ENCODE data around the gene FMC1.

Gene FMC1

DNA sequence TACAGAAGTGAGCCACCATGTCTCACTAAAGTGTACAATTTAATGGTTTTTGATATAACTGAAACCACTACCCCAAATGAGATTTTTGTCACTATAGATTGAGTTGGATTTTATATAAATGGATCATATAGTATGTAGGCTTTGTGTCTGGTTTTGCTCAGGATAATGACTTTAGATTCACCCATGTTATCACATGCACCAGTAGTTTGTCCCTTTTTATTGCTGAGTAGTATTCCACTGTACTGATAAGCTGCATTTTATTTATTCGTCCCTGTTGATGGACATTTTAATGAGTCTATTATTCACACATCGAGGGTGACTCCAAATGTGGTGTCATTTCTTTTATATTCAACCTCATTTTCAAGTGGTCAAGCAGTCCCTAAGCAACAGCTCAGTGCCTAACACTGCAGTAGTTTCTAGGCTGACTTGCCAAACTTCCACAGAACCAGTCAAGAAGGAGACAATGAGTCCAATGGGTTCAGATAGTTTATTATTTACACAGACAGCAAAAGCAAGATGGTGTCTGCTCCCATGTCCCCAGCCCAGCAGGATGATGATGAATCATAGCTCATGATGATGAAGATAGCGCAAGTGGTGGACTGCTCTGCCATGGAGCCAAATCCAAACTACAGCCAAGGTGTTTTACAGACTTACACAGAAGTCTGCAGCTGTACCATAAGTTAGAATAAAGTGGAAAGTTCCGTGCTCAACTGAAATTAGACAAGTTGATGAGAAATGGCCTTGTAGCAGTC lies 6.6 kb upstream of the FMC1 start:
- H3K9me3 ChIP-seq (ENCODE audit: insufficient read depth, low read length), result no peaks in the 10 kb centered on the region; the same call in 1 of the 2 replicates
- no peaks in the 10 kb centered on the region for H4K20me1 ChIP-seq (ENCODE audit: insufficient read depth, low read length)
- no peak overlapping the region for H3K9ac ChIP-seq (ENCODE audit: low read length)
- H2AFZ ChIP-seq (ENCODE audit: low read depth, low read length), result no peak overlapping the region
- no peaks in the 10 kb centered on the region for H3K36me3 ChIP-seq (replicated peaks; ENCODE audit: low read depth, low read length)
- no peak overlapping the region for H3K4me3 ChIP-seq (ENCODE audit: low read length)
- no peak overlapping the region for H3K4me2 ChIP-seq (ENCODE audit: low read length)
- no peaks in the 10 kb centered on the region for H3K79me2 ChIP-seq (ENCODE audit: low read length)
- peaks cover 9% of the 10 kb centered on the region for H3K4me1 ChIP-seq (ENCODE audit: low read length)
- H3K27me3 ChIP-seq (ENCODE audit: low read depth, low read length), result no peaks in the 10 kb centered on the region
- TF ChIP-seq CTCF (IDR thresholded peaks at IDR 0.05; ENCODE audit: low read depth, low read length), result no peak
- no peak for TF ChIP-seq EZH2phosphoT487 (IDR thresholded peaks at IDR 0.05; ENCODE audit: low read depth)
- H3K27ac ChIP-seq (ENCODE audit: low read length), result no peak overlapping the region

DNA sequence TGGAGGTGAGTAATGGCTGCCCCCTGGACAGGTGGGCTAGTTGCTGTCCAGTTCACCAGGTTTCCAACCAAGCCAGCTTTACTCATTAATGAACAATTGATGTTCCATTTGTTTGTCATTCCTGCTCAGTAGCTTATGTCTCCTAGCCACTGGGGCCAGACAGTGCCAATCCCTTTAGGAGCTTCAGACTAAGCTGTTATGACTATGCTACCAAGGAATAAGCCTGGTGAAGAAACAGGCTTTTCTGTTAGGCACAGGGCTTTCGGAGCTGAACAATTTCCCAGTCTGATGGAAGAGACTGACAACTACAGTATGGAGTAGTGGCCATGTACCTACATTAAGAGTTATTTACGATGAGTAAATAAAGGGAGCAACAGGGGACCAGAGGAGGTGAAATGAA lies 2.1 kb upstream of the FMC1 start:
- no peaks in the 10 kb centered on the region; the same call in 1 of the 2 replicates for H3K9me3 ChIP-seq (ENCODE audit: insufficient read depth, low read length)
- peaks cover 2% of the 10 kb centered on the region for H3K36me3 ChIP-seq (replicated peaks; ENCODE audit: low read depth, low read length)
- peaks cover 26% of the 10 kb centered on the region for H3K79me2 ChIP-seq (ENCODE audit: low read length)
- no peak overlapping the region for H2AFZ ChIP-seq (ENCODE audit: low read depth, low read length)
- TF ChIP-seq EZH2phosphoT487 (IDR thresholded peaks at IDR 0.05; ENCODE audit: low read depth) (no peak), CTCF (IDR thresholded peaks at IDR 0.05; ENCODE audit: low read depth, low read length) (no peak)
- H3K4me2 ChIP-seq (ENCODE audit: low read length), result no peak overlapping the region
- no peak overlapping the region for H3K4me3 ChIP-seq (ENCODE audit: low read length)
- H4K20me1 ChIP-seq (ENCODE audit: insufficient read depth, low read length), result no peaks in the 10 kb centered on the region
- H3K27ac ChIP-seq (ENCODE audit: low read length), result no peak overlapping the region
- H3K9ac ChIP-seq (ENCODE audit: low read length), result no peak overlapping the region
- H3K27me3 ChIP-seq (ENCODE audit: low read depth, low read length), result no peaks in the 10 kb centered on the region
- 0 out of 2 replicates have a peak, but pooled peaks cover 6% of the 10 kb centered on the region for H3K4me1 ChIP-seq (ENCODE audit: low read length)

DNA sequence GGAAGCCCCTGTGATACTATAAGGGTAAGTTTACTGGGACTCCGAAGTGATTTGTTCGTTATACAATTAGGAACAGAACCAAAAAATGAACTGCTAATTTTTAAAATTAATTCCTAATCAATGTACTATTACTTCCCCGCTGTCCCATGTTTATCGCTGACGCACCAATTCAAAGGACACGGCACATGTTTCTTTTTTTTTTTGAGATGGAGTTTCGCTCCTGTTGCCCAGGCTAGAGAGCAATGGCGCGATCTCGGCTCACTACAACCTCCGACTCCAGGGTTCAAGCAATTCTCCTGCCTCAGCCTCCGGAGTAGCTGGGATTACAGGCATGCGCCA lies 1.5 kb upstream of the FMC1 start:
- Histone ChIP-seq H3K4me1 (ENCODE audit: low read length) (0 out of 2 replicates have a peak, but pooled peaks cover 6% of the 10 kb centered on the region), H3K9me3 (ENCODE audit: insufficient read depth, low read length) (no peaks in the 10 kb centered on the region; the same call in 1 of the 2 replicates), H2AFZ (ENCODE audit: low read depth, low read length) (no peak overlapping the region; the same call in 1 of the 2 replicates), H3K9ac (ENCODE audit: low read length) (no peak overlapping the region; the same call in 1 of the 2 replicates), H3K27ac (ENCODE audit: low read length) (peak overlapping the region; percentile 97), H3K4me3 (ENCODE audit: low read length) (peak overlapping the region; percentile 96), H3K79me2 (ENCODE audit: low read length) (peaks cover 29% of the 10 kb centered on the region), H3K4me2 (ENCODE audit: low read length) (peak overlapping the region; percentile 40), H4K20me1 (ENCODE audit: insufficient read depth, low read length) (no peaks in the 10 kb centered on the region), H3K27me3 (ENCODE audit: low read depth, low read length) (no peaks in the 10 kb centered on the region), H3K36me3 (replicated peaks; ENCODE audit: low read depth, low read length) (peaks cover 6% of the 10 kb centered on the region)
- TF ChIP-seq CTCF (IDR thresholded peaks at IDR 0.05; ENCODE audit: low read depth, low read length), result no peak
- no peak for TF ChIP-seq EZH2phosphoT487 (IDR thresholded peaks at IDR 0.05; ENCODE audit: low read depth)

DNA sequence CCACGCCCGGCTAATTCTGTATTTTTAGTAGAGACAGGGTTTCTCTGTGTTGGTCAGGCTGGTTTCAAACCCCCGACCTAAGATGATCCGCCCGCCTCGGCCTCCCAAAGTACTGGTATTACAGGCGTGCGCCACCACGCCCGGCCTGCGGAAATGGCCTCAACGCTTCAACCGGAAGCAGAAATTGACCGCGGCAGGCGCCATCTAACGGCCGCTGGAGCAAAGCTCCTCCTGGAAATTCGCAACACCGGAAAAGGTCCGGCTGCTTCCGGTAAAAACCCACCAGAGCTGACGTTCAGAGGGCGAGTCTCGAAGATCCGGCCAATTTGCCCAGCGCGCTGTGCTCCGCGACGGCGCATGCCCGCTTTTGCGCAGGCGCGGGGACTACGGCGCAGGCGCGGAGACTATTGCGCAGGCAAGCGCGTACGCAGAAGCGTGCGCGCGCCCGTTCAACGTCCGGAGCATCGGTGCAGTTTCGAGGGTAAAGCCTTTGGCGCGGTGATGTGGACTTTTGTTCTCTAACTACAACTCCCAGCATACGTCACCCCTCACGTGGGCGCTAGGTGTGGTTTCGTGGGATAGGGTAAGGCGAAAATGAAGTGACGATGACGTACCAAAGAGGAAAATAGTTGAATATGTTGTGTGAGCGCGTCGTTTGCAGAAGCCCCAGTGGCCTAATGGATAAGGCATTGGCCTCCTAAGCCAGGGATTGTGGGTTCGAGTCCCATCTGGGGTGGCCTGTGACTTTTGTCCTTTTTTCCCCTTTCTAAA lies 915 bp upstream of the FMC1 start:
- H2AFZ ChIP-seq (ENCODE audit: low read depth, low read length), result no peak overlapping the region; the same call in 1 of the 2 replicates
- peak overlapping the region; percentile 99 for H3K4me2 ChIP-seq (ENCODE audit: low read length)

More for the DNA sequence above, 915 bp upstream of the FMC1 start:
- TF ChIP-seq CTCF (IDR thresholded peaks at IDR 0.05; ENCODE audit: low read depth, low read length), result peak; percentile 68
- TF ChIP-seq EZH2phosphoT487 (IDR thresholded peaks at IDR 0.05; ENCODE audit: low read depth), result no peak
- Histone ChIP-seq H3K36me3 (replicated peaks; ENCODE audit: low read depth, low read length) (peaks cover 6% of the 10 kb centered on the region), H3K9ac (ENCODE audit: low read length) (peak overlapping the region; percentile 100), H3K27me3 (ENCODE audit: low read depth, low read length) (no peaks in the 10 kb centered on the region), H3K27ac (ENCODE audit: low read length) (peak overlapping the region; percentile 97), H3K79me2 (ENCODE audit: low read length) (peaks cover 29% of the 10 kb centered on the region), H4K20me1 (ENCODE audit: insufficient read depth, low read length) (no peaks in the 10 kb centered on the region), H3K4me1 (ENCODE audit: low read length) (peaks cover 10% of the 10 kb centered on the region; the same call in 1 of the 2 replicates), H3K4me3 (ENCODE audit: low read length) (peak overlapping the region; percentile 96), H3K9me3 (ENCODE audit: insufficient read depth, low read length) (no peaks in the 10 kb centered on the region; the same call in 1 of the 2 replicates)

Measured in OCI-LY3 (cell line).